HG02884 (cell line): Measurements from ENCODE around the gene DDO.
"Not testable (repeated sequence)": the region's sequence is repeated elsewhere in the genome, so short reads cannot be mapped to it uniquely, and the experiment has no call there.

ENCODE experiments used
- ATAC-seq: cut with Tn5 transposase; IDR thresholded peaks from one replicate; pipeline ENCODE4 v1.9.1; 2021; ENCODE audit warnings: mild to moderate bottlenecking, moderate library complexity; ENCODE audit not compliant: unreplicated experiment

Gene DDO

GRCh38 chr6:110369066-110369465, 46.3 kb downstream of the DDO start:
- no peak for ATAC-seq

DNA sequence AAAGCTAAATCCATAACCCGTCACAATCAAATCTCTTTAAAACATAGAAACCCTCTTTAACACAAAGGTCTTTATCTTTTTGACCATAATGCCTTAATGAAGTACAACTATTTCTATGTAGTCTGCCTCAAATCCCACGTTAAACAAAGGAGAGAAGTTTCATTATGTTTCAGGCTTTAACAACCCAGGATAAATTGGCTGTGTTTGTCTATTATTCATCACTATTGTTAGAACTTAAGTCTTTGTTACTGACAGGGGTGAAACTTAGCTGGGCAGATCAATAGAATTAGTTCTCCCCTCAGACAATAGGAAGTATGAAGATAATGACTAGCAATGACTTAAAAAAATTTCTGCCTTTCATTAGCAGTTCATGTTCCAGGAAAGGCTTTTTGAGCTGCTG, 47.1 kb downstream of the DDO start:
- ATAC-seq = no peak

DNA sequence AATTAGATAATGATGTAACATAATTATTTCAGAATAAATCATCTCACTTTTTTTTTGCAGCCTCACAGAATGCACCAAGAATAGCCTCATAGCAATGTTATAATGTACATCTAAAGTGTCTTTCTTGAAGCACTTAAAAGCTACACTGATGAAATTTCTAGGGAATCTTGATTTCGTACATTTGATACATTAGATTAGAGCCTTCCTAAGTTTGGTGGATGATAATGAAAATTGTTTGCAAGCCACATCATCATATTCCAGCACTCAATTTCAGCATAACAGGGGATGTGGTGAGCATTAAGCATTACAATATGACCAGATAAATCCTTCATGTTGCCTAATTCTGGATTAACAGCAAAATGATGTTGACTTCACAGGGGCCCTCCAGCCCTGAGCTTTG, 47.5 kb downstream of the DDO start:
- ATAC-seq = no peak

DNA sequence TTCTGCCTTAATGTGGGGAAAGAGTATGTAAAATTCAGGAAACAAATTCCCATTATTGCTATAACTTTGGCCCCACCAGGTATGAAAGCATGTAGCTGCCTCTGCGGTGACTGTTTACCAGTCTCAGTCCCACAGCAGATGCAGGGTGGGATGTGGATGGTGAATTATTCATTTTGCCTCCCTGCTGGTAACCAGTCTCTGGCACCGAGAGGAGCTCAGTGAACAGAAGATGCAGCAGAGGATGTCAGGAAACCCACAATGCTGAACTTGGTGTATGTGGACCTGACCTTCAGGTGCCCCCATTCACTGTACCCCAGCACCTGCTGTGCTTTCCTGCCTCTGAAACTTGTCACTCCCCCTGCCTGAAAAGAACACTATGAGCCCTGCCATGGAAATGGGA, 48.4 kb downstream of the DDO start:
- no peak for ATAC-seq

- ATAC-seq = no peak
Observed at GRCh38 chr6:110366256-110366655, 49.1 kb downstream of the DDO start.

GRCh38 chr6:110364364-110365105, 50.8 kb downstream of the DDO start:
- no peak for ATAC-seq

- no peak for ATAC-seq
Observed at GRCh38 chr6:110363748-110364147, 51.6 kb downstream of the DDO start.

DNA sequence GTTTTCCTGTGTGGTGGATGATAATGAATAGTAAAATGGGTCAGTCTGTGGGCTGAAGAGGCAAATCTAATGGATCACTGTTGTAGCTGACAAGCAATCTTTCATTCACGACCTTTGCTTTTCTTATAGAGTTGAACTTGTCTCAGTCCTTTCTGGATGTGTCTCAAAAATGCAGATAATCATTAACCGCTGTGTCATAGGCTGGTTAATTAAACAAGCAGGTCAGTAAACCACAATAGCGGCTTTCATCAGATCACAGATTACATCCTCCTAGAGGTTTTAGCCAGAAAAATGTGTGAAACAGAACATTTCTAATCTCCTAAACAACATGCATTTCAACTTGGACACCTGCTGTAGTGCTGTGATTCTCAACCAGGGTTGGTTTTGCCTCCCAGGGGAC, 54.7 kb downstream of the DDO start:
- no peak for ATAC-seq

DNA sequence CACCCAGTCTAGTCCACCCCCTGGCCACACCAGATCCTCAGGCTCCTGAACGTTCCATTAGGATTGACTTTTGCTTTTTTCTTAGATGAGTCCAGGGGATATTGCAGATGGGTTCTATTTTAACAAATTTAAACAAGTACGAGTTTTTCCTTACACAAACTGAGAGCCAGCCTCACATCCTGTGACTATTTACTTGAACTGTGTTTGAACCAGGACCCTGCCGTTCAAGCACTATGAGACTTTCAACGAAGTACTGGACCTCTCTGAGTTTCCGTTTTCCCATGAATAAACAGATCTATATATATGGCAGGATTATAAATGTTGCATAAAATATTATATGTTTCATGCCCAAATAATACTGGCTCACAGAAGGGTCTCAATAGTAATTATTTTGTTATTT, 55.8 kb downstream of the DDO start:
- ATAC-seq = no peak

DNA sequence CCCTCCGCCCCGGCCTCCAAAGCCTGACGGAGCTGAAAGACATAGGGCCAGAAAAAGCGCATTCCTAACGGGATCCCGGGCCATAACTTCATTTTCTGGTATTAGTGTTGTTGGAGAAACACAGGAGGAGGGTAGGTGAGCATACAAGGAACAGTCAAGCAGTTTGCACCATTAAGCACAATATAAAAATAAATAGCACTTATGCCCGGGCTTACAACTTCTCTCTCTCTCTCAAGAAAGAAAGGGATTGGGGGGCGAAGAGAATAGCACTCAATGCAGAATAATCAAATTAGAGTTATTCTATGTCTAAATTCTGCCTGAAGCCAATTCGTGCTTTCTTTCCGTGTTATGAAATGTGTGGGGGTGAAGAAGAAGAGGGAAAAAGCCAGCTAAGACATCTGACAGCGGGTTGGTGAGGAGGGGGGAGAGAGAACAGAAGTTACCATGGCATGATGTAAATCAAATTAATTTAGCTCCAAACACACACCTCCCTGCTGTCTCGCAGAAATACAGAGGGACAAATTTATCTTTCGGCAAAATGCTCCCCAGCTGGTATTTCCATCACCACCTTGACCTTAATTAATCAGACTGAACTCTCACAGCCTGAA, 56.7 kb downstream of the DDO start:
- no peak for ATAC-seq

DNA sequence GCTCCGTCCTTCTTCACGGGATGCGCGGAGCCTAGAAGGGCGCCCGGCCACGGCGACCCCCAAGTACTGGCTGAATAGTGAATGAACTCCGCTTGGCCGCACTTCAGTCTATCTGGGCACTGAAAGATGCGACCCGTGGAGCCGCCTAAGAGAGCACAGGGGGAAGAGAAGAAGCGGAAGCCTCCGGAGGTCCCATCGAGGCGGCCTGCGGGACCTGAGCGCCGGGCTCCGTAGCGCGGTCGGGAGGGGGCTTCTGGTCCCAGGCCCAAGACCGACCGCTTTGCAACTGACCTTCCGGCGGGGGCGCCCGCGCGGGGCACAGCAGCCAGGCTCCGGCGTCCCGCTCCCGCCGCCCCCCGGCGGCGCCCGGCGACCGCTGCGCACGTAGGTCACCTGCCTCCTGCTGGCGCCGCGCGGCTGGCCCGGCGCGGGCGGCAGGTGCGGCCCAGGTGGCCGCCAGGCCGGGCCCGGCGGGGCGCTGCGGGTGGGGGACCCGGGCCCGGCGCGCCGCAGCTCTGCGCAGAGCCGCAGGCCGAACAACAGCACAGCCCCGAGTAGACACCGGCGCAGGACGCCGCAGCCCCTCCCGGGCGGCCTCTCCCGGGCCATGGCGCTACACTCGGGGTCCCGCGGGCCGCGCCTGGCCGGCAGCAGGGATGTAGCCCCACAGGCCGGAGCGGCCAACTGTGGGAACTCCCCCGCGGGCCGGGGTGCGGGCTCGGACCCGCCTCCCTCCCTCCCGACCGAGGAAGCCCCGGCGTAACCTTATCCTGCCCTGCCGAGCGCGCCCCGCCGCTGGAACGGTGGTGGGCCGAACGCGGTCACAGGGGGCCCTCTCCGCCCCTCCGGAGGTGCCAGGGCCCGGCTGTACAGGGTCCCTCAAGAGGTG, 57.5 kb downstream of the DDO start, which contains the start of gene METTL24:
Gene METTL24, minus strand, starts transcription at position 686 of the 889 bp plus-strand sequence. Its CDS starts 77 bp downstream, at position 609.
- no peak for ATAC-seq

DNA sequence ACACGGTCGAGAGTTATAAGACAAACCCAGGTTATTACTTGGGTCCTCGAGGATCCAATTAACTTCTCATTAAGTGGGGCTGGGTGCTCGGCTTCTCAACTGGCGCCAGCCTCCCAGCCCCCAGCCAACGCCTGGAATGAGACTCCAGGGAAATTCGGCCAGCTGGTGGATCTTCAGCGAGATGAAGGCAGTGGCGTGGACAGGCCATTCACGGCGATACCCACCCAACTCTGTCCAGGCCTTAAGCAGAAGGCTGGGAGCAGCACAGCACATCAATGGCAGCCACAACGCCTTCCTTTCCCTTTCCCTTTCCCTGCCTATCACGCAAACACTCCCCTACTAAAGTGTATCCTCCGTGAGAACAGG, 58.1 kb downstream of the DDO start:
- ATAC-seq = no peak

DNA sequence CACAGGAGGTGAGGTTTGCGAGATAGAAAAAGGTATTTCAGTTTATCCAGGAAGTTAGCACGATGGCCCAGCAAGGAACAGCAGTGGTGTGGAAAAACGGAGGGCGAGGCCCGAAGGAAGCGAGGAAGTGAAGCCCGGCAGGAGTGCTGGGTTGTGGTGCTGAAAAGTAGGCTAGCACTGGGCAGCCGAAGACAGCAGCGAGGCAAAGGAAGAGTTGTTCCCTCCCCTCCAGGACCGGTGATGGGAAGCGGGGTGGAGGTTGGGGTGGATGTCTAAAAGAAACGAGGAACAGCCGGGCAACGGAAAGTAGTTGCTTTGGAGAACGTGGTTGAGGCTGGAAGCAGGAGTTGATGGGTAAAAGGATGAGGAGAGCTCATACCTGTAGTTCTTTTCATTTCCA, 58.6 kb downstream of the DDO start:
- ATAC-seq = no peak

- no peak for ATAC-seq
Observed at GRCh38 chr6:110355727-110356126, 59.6 kb downstream of the DDO start.

DNA sequence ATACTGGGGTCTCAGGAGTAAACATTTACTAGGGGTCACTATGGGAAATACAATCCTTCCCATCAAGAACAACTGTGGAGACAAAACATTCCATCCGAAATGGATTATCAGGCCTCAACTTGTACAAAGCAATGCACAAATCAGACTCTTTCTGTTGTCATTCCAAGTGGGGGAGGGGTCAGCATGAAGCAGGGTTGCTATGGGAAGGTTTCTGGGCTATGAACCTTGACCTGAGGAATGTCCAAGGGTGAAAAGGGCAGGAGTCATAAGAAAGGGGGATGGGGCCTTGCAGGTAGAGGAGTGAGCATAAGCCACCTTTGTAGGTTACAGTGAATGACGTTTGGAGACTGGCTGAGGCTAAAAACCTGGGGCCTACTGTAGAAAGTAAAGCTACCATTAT, 60.4 kb downstream of the DDO start:
- no peak for ATAC-seq

GRCh38 chr6:110354153-110354552, 61.2 kb downstream of the DDO start:
- ATAC-seq = no peak

GRCh38 chr6:110353457-110354001, 61.8 kb downstream of the DDO start:
- ATAC-seq = no peak

GRCh38 chr6:110352563-110353262, 62.7 kb downstream of the DDO start:
- no peak for ATAC-seq

- ATAC-seq = no peak
Observed at GRCh38 chr6:110351986-110352385, 63.4 kb downstream of the DDO start.

DNA sequence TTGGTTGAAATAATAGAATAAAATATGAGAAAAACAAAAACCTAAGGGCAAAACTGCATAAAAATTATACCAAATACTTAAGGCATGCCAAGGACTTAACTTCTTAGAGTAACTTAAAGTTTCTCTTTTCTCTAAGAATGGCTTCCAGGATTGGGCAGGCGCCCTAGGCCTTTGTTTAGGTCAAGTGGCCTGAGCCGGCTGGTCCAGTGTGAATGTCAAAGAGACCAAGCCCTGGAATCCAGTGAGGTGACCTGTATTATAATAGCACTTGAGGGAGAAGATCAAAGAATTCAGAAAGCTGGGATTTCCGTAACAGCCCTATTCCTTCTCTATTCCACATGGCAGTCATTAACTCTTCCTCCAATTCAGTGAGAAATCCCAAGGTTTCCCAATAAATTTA, 63.8 kb downstream of the DDO start:
- ATAC-seq = no peak

DNA sequence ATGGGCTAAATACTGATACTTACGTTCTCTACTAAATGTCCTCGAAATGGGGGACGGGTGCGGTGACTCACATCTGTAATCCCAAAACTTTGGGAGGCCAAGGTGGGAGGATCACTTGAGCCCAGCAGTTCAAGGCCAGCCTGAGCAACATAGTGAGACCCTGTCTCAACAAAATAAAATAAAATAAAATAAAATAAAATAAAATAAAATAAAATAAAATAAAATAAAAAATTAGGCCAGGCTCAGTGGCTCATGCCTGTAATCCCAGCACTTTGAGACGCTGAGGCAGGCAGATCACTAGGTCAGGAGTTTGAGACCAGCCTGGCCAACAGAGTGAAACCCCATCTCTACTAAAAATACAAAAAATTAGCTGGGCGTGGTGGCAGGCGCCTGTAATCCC, 64.8 kb downstream of the DDO start:
- ATAC-seq = not testable (repeated sequence)
